Neural crest cell (in vitro differentiated cells): Measurements from ENCODE around the gene PDE10A. TPM values are rescaled to one million over a fixed set of nuclear protein-coding genes. Genes with fewer than 3 reads are reported as not detected.
"Not testable (repeated sequence)": the region's sequence is repeated elsewhere in the genome, so short reads cannot be mapped to it uniquely, and the experiment has no call there.

Experiments used
- DNase-seq: peaks from one replicate; pipeline ENCODE4 v3.0.0; 2021; ENCODE audit warnings: low read depth, mixed read lengths, low spot score
- H3K27ac Mint-ChIP-seq: one replicate; pipeline ENCODE4 v1.8.0; 2021; ENCODE audit warnings: mild to moderate bottlenecking, mixed read lengths; ENCODE audit not compliant: unreplicated experiment
- H3K27me3 Mint-ChIP-seq: 2 replicates; pipeline ENCODE4 v1.8.0; 2021; ENCODE audit warnings: low read depth, mild to moderate bottlenecking, mixed read lengths
- H3K36me3 Mint-ChIP-seq: 2 replicates; pipeline ENCODE4 v1.8.0; 2021; ENCODE audit warnings: low read depth, mild to moderate bottlenecking, mixed read lengths
- H3K4me1 Mint-ChIP-seq: 2 replicates; pipeline ENCODE4 v1.8.0; 2021; ENCODE audit warnings: mixed read lengths
- H3K4me3 Mint-ChIP-seq: one replicate; pipeline ENCODE4 v1.8.0; 2021; ENCODE audit warnings: mild to moderate bottlenecking, mixed read lengths
- H3K9me3 Mint-ChIP-seq: 2 replicates; pipeline ENCODE4 v1.8.0; 2021; ENCODE audit warnings: mixed read lengths
- total RNA-seq: library from RNA; stranded (reverse); gene quantifications from 2 replicates; pipeline ENCODE4 v1.2.1, GENCODE V29; 2021
- TF ChIP-seq, protein P1 (sequence below): fragments of 200-600 bp; sonication (generic); conservative IDR thresholded peaks from 2 replicates; pipeline ENCODE4 v1.5.0; 2021; ENCODE audit warnings: antibody characterized with exemption, mild to moderate bottlenecking

Gene PDE10A
- total RNA-seq, 1 donor from 2014 or later = 26.2 TPM

GRCh38 chr6:165478581-165478980, 184.5 kb downstream of the PDE10A start:
- Mint-ChIP-seq H3K4me1 (no peaks in the 10 kb centered on the region), H3K27ac (no peak overlapping the region), H3K27me3 (no peaks in the 10 kb centered on the region), H3K36me3 (no peaks in the 10 kb centered on the region), H3K4me3 (no peak overlapping the region), H3K9me3 (no peaks in the 10 kb centered on the region)
- no peak for DNase-seq
- TF ChIP-seq, protein P1, sequence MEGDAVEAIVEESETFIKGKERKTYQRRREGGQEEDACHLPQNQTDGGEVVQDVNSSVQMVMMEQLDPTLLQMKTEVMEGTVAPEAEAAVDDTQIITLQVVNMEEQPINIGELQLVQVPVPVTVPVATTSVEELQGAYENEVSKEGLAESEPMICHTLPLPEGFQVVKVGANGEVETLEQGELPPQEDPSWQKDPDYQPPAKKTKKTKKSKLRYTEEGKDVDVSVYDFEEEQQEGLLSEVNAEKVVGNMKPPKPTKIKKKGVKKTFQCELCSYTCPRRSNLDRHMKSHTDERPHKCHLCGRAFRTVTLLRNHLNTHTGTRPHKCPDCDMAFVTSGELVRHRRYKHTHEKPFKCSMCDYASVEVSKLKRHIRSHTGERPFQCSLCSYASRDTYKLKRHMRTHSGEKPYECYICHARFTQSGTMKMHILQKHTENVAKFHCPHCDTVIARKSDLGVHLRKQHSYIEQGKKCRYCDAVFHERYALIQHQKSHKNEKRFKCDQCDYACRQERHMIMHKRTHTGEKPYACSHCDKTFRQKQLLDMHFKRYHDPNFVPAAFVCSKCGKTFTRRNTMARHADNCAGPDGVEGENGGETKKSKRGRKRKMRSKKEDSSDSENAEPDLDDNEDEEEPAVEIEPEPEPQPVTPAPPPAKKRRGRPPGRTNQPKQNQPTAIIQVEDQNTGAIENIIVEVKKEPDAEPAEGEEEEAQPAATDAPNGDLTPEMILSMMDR = no peak

DNA sequence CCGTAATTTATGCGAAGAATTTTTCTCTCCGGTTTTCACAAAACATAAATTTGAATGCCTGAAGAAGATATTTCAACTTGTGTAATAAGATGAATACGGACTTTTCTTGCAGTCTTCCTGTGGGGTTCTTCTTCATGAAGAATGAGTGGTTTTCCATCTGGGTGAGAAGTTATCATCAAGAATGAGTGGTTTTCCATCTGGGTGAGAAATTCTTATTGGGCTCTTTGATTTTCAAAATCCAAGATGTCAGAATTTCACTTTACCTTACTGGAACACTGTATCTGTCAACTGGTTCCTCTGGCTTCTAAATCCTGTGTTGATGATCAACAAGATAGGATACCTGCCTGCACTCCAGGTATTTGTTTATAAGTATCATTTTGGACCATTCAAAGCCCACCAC, 193.6 kb downstream of the PDE10A start:
- H3K36me3 Mint-ChIP-seq = peaks cover 26% of the 10 kb centered on the region
- no peak overlapping the region for H3K27ac Mint-ChIP-seq
- no peak overlapping the region for H3K4me3 Mint-ChIP-seq
- H3K27me3 Mint-ChIP-seq = no peaks in the 10 kb centered on the region
- no peaks in the 10 kb centered on the region for H3K4me1 Mint-ChIP-seq
- DNase-seq = no peak
- TF ChIP-seq, protein P1 = no peak
- H3K9me3 Mint-ChIP-seq = peaks cover 4% of the 10 kb centered on the region

DNA sequence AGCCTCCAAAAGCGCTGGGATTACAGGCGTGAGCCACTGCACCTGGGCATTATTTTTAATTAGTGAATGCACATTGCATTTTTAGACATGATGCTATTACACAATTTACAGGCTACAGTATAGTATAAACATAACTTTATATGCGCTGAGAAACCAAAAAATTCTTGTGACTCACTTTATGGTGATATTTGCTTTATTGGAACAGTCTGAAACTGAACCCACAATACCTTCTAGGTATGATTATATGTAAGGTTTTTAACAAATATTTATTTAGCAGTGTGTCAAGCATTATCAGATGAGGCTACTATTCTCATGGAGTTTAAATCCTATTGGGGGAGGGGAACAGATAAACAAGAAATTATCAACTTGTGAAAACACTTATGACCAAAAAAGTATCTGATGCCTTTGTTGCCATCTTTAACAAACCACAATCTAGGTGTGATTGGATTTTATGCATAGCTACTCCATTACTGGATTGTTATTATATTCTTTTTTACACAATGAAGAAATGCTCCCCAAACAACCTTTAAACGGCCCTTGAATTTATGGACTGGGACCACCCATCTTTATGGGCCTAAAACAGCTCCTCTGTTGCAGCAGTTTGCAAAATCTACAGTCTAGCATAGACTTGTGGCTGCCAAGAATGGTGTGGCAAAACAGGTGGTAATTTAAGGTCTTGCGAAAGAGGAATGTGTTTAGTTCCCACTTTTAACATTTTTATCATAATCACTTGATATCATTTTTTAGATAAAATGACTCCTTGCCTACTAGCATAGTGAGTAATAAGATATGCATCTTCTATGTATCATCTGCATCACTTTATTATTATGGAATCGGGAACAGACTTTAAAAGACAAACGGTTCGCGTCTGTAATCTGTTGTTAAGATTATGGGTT, 194.5 kb downstream of the PDE10A start:
- peaks cover 31% of the 10 kb centered on the region for H3K36me3 Mint-ChIP-seq
- peaks cover 9% of the 10 kb centered on the region for H3K9me3 Mint-ChIP-seq
- no peaks in the 10 kb centered on the region for H3K4me1 Mint-ChIP-seq
- TF ChIP-seq, protein P1 = no peak
- no peak for DNase-seq
- no peak overlapping the region for H3K4me3 Mint-ChIP-seq
- H3K27ac Mint-ChIP-seq = no peak overlapping the region
- H3K27me3 Mint-ChIP-seq = no peaks in the 10 kb centered on the region

DNA sequence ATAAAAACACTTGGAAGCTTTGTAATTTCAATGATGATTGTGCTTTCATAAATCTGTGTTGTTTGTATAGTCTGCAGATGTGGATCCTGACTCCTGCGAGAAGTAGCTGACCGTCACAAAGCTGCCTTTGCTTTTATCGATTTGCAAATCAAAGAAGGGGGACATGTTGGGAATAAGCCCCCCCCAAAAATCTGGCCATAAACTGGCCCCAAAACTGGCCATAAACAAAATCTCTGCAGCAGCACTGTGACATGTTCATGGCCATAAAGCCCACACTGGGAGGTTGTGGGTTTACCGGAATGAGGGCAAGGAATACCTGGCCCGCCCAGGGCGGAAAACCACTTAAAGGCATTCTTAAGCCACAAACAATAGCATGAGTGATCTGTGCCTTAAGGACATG, 199.5 kb downstream of the PDE10A start:
- peaks cover 13% of the 10 kb centered on the region for H3K9me3 Mint-ChIP-seq
- H3K4me3 Mint-ChIP-seq, DNase-seq, H3K4me1 Mint-ChIP-seq, H3K27me3 Mint-ChIP-seq, H3K27ac Mint-ChIP-seq: not testable (repeated sequence)
- peaks cover 37% of the 10 kb centered on the region for H3K36me3 Mint-ChIP-seq

DNA sequence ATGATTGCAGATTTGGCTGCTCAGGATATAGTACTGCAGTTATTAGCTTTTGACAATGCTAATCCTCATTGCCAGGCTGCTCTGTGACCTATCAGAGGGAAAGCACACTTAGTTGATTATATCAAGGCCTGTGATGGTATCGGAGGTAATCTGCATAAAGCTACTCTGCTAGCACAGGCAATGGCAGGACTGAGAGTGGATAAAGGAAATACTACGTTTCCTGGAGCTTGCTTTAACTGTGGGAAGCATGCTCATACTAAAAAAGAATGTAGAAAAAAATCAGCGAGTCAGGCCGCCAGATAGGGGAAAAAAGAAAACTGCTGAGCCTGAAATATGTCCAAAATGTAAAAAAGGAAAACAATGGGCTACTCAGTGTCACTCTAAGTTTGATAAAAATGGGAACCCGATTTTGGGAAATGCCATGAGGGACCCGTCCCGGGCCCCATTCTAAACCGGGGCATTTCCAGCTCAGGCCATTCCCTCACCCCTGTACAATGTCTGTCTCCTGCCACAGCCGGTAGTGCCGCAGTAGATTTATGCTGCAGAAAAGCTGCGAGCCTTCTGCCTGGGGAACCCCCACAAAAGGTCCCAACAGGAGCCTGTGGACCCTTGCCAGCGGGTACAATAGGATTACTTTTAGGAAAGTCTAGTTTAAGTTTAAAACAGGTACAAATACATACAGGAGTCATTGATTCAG, 203.3 kb downstream of the PDE10A start:
- DNase-seq, H3K27me3 Mint-ChIP-seq, H3K4me3 Mint-ChIP-seq: not testable (repeated sequence)
- peaks cover 22% of the 10 kb centered on the region for H3K36me3 Mint-ChIP-seq
- peaks cover 26% of the 10 kb centered on the region for H3K4me1 Mint-ChIP-seq
- H3K27ac Mint-ChIP-seq = peak overlapping the region; percentile 2
- peaks cover 10% of the 10 kb centered on the region for H3K9me3 Mint-ChIP-seq

DNA sequence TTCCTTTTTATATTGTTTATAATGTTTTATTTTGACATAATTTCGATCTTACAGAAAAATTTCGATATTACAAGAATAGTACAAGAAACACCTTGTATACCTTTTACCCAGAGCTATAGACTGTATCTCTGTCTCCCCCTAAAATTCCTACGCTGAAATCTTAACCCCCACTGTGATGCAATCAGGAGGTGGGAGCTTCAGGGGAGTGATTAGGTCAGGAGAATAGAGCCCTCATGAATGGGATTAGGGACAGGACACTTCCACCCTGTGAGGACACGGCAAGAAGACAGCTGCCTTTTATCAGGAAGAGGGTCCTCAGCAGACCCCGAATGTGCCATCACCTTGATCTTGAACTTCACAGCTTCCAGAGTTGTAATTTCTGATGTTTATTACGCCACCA, 204.9 kb downstream of the PDE10A start:
- Mint-ChIP-seq H3K36me3 (peaks cover 14% of the 10 kb centered on the region), H3K27me3 (no peaks in the 10 kb centered on the region), H3K27ac (no peak overlapping the region), H3K9me3 (peaks cover 4% of the 10 kb centered on the region), H3K4me1 (peaks cover 26% of the 10 kb centered on the region), H3K4me3 (no peak overlapping the region)
- no peak for DNase-seq
- TF ChIP-seq, protein P1 = no peak
